ENCODE measurements around the gene NME9. TPM values are rescaled to one million over a fixed set of nuclear protein-coding genes. Genes with fewer than 3 reads are reported as not detected.
"Not testable (repeated sequence)": the region's sequence is repeated elsewhere in the genome, so short reads cannot be mapped to it uniquely, and the experiment has no call there.

Gene NME9
- 1.4 TPM for polyA plus RNA-seq
- long read RNA-seq, donor 1: 0 reads
- long read RNA-seq, donor 2: 0 reads
- long read RNA-seq, donor 3: 0 reads
- long read RNA-seq, donor 4: 0 reads
- long read RNA-seq, donor 5: 0 reads
- long read RNA-seq, donor 6: 0 reads
- long read RNA-seq, donor 7: 0 reads
- long read RNA-seq, donor 8: 0 reads
- long read RNA-seq, donor 9: 0 reads
- long read RNA-seq, donor 10: 0 reads
- long read RNA-seq, donor 11: 0 reads

GRCh38 chr3:138329127-138329983 lies at the start of gene NME9:
Gene NME9, minus strand, starts transcription at chr3:138329851. Its CDS starts 516 bp downstream, at chr3:138329335.
- Histone ChIP-seq H3K4me1 (ENCODE audit: control insufficient read depth, insufficient read depth, low read length) (peaks cover 4% of the 10 kb centered on the region), H3K4me3 (ENCODE audit: low read length) (peak within 1 kb of the TSS; percentile 57), H3K27me3 (ENCODE audit: control insufficient read depth, insufficient read depth, low read length) (peaks cover 4% of the 10 kb centered on the region), H3K36me3 (ENCODE audit: control insufficient read depth, insufficient read depth, low read length) (no peaks in the 10 kb centered on the region), H3K27ac (ENCODE audit: low read length) (no peak within 1 kb of the TSS), H3K9me3 (ENCODE audit: control insufficient read depth, low read depth, low read length) (no peaks in the 10 kb centered on the region)
- DNase-seq: peak; percentile 75 to 80
- WGBS (ENCODE audit: insufficient coverage, low lambda C conversion rate): no CpG with 5 or more reads among the region's 62 CpGs

- no peaks in the 10 kb centered on the region for H3K9me3 ChIP-seq (ENCODE audit: control insufficient read depth, low read depth, low read length)
- H3K27me3 ChIP-seq (ENCODE audit: control insufficient read depth, insufficient read depth, low read length): no peaks in the 10 kb centered on the region
- H3K4me3 ChIP-seq (ENCODE audit: low read length): no peak overlapping the region
- no peaks in the 10 kb centered on the region for H3K36me3 ChIP-seq (ENCODE audit: control insufficient read depth, insufficient read depth, low read length)
- no peak overlapping the region for H3K27ac ChIP-seq (ENCODE audit: low read length)
- no peak for DNase-seq
- no CpG with 5 or more reads among the region's 1 CpG for WGBS (ENCODE audit: insufficient coverage, low lambda C conversion rate)
- no peaks in the 10 kb centered on the region for H3K4me1 ChIP-seq (ENCODE audit: control insufficient read depth, insufficient read depth, low read length)
Observed at GRCh38 chr3:138378990-138379389, 49.3 kb upstream of the NME9 start.

- H3K9me3 ChIP-seq (ENCODE audit: control insufficient read depth, low read depth, low read length): no peaks in the 10 kb centered on the region
- no peak overlapping the region for H3K27ac ChIP-seq (ENCODE audit: low read length)
- WGBS (ENCODE audit: insufficient coverage, low lambda C conversion rate): 100% methylated on average over 1 of the region's 5 CpGs
- no peaks in the 10 kb centered on the region for H3K27me3 ChIP-seq (ENCODE audit: control insufficient read depth, insufficient read depth, low read length)
- H3K4me1 ChIP-seq (ENCODE audit: control insufficient read depth, insufficient read depth, low read length): no peaks in the 10 kb centered on the region
- no peaks in the 10 kb centered on the region for H3K36me3 ChIP-seq (ENCODE audit: control insufficient read depth, insufficient read depth, low read length)
- DNase-seq: no peak
- H3K4me3 ChIP-seq (ENCODE audit: low read length): no peak overlapping the region
Observed at GRCh38 chr3:138378331-138378730, 48.7 kb upstream of the NME9 start.

GRCh38 chr3:138377804-138378203 lies 48.2 kb upstream of the NME9 start:
- 100% methylated on average over 1 of the region's 5 CpGs for WGBS (ENCODE audit: insufficient coverage, low lambda C conversion rate)
- H3K9me3 ChIP-seq (ENCODE audit: control insufficient read depth, low read depth, low read length): no peaks in the 10 kb centered on the region
- no peak for DNase-seq
- H3K27ac ChIP-seq (ENCODE audit: low read length): no peak overlapping the region
- H3K27me3 ChIP-seq (ENCODE audit: control insufficient read depth, insufficient read depth, low read length): no peaks in the 10 kb centered on the region
- H3K36me3 ChIP-seq (ENCODE audit: control insufficient read depth, insufficient read depth, low read length): no peaks in the 10 kb centered on the region
- no peaks in the 10 kb centered on the region for H3K4me1 ChIP-seq (ENCODE audit: control insufficient read depth, insufficient read depth, low read length)
- H3K4me3 ChIP-seq (ENCODE audit: low read length): no peak overlapping the region

GRCh38 chr3:138377212-138377611 lies 47.6 kb upstream of the NME9 start:
- H3K27ac ChIP-seq (ENCODE audit: low read length): not testable (repeated sequence)
- WGBS (ENCODE audit: insufficient coverage, low lambda C conversion rate): no CpG with 5 or more reads among the region's 11 CpGs

GRCh38 chr3:138376663-138377062 lies 47.0 kb upstream of the NME9 start:
- H3K4me3 ChIP-seq (ENCODE audit: low read length): no peak overlapping the region
- no peaks in the 10 kb centered on the region for H3K27me3 ChIP-seq (ENCODE audit: control insufficient read depth, insufficient read depth, low read length)
- H3K27ac ChIP-seq (ENCODE audit: low read length): no peak overlapping the region
- no peaks in the 10 kb centered on the region for H3K36me3 ChIP-seq (ENCODE audit: control insufficient read depth, insufficient read depth, low read length)
- DNase-seq: no peak
- no peaks in the 10 kb centered on the region for H3K4me1 ChIP-seq (ENCODE audit: control insufficient read depth, insufficient read depth, low read length)
- no peaks in the 10 kb centered on the region for H3K9me3 ChIP-seq (ENCODE audit: control insufficient read depth, low read depth, low read length)
- no CpG with 5 or more reads among the region's 2 CpGs for WGBS (ENCODE audit: insufficient coverage, low lambda C conversion rate)

More at GRCh38 chr3:138377212-138377611, 47.6 kb upstream of the NME9 start:
- H3K36me3 ChIP-seq (ENCODE audit: control insufficient read depth, insufficient read depth, low read length); H3K4me3 ChIP-seq (ENCODE audit: low read length); H3K27me3 ChIP-seq (ENCODE audit: control insufficient read depth, insufficient read depth, low read length); DNase-seq; H3K9me3 ChIP-seq (ENCODE audit: control insufficient read depth, low read depth, low read length); H3K4me1 ChIP-seq (ENCODE audit: control insufficient read depth, insufficient read depth, low read length): not testable (repeated sequence)

- Histone ChIP-seq H3K27ac (ENCODE audit: low read length) (no peak overlapping the region), H3K36me3 (ENCODE audit: control insufficient read depth, insufficient read depth, low read length) (no peaks in the 10 kb centered on the region), H3K27me3 (ENCODE audit: control insufficient read depth, insufficient read depth, low read length) (no peaks in the 10 kb centered on the region), H3K9me3 (ENCODE audit: control insufficient read depth, low read depth, low read length) (no peaks in the 10 kb centered on the region), H3K4me1 (ENCODE audit: control insufficient read depth, insufficient read depth, low read length) (no peaks in the 10 kb centered on the region), H3K4me3 (ENCODE audit: low read length) (no peak overlapping the region)
- 60% methylated on average over 1 of the region's 4 CpGs for WGBS (ENCODE audit: insufficient coverage, low lambda C conversion rate)
- DNase-seq: no peak
Observed at GRCh38 chr3:138375447-138375846, 45.8 kb upstream of the NME9 start.

GRCh38 chr3:138374573-138375134 lies 45.0 kb upstream of the NME9 start:
- Histone ChIP-seq H3K36me3 (ENCODE audit: control insufficient read depth, insufficient read depth, low read length) (no peaks in the 10 kb centered on the region), H3K9me3 (ENCODE audit: control insufficient read depth, low read depth, low read length) (no peaks in the 10 kb centered on the region), H3K27me3 (ENCODE audit: control insufficient read depth, insufficient read depth, low read length) (no peaks in the 10 kb centered on the region), H3K27ac (ENCODE audit: low read length) (no peak overlapping the region), H3K4me3 (ENCODE audit: low read length) (no peak overlapping the region), H3K4me1 (ENCODE audit: control insufficient read depth, insufficient read depth, low read length) (no peaks in the 10 kb centered on the region)
- no peak for DNase-seq
- WGBS (ENCODE audit: insufficient coverage, low lambda C conversion rate): no CpG with 5 or more reads among the region's 2 CpGs

GRCh38 chr3:138373736-138374094 lies 44.1 kb upstream of the NME9 start:
- WGBS (ENCODE audit: insufficient coverage, low lambda C conversion rate): no CpG with 5 or more reads among the region's 5 CpGs
- no peaks in the 10 kb centered on the region for H3K9me3 ChIP-seq (ENCODE audit: control insufficient read depth, low read depth, low read length)
- H3K27me3 ChIP-seq (ENCODE audit: control insufficient read depth, insufficient read depth, low read length): no peaks in the 10 kb centered on the region
- no peaks in the 10 kb centered on the region for H3K36me3 ChIP-seq (ENCODE audit: control insufficient read depth, insufficient read depth, low read length)
- no peak overlapping the region for H3K27ac ChIP-seq (ENCODE audit: low read length)
- no peak for DNase-seq
- no peaks in the 10 kb centered on the region for H3K4me1 ChIP-seq (ENCODE audit: control insufficient read depth, insufficient read depth, low read length)
- H3K4me3 ChIP-seq (ENCODE audit: low read length): no peak overlapping the region

- H3K9me3 ChIP-seq (ENCODE audit: control insufficient read depth, low read depth, low read length): no peaks in the 10 kb centered on the region
- no peaks in the 10 kb centered on the region for H3K4me1 ChIP-seq (ENCODE audit: control insufficient read depth, insufficient read depth, low read length)
- DNase-seq: no peak
- H3K27ac ChIP-seq (ENCODE audit: low read length): no peak overlapping the region
- no peaks in the 10 kb centered on the region for H3K27me3 ChIP-seq (ENCODE audit: control insufficient read depth, insufficient read depth, low read length)
- no peaks in the 10 kb centered on the region for H3K36me3 ChIP-seq (ENCODE audit: control insufficient read depth, insufficient read depth, low read length)
- no CpG with 5 or more reads among the region's 7 CpGs for WGBS (ENCODE audit: insufficient coverage, low lambda C conversion rate)
- no peak overlapping the region for H3K4me3 ChIP-seq (ENCODE audit: low read length)
Observed at GRCh38 chr3:138373087-138373735, 43.6 kb upstream of the NME9 start.
